ENCODE measurements around the gene TM4SF20.

TM4SF20 gene

GRCh38 chr2:227324642-227324994 is 54.5 kb downstream of the TM4SF20 start:
- ChIA-PET CTCF (no interaction called here), POLR2A (no interaction called here)
- H3K4me3 ChIP-seq (ENCODE audit: low read depth, low read length), result peak overlapping the region; percentile 65
- no peak for TF ChIP-seq CTCF (IDR thresholded peaks at IDR 0.05; ENCODE audit: insufficient read depth, low read length, missing control alignments)
- no peak for DNase-seq (ENCODE audit: low read depth, low spot score)

DNA sequence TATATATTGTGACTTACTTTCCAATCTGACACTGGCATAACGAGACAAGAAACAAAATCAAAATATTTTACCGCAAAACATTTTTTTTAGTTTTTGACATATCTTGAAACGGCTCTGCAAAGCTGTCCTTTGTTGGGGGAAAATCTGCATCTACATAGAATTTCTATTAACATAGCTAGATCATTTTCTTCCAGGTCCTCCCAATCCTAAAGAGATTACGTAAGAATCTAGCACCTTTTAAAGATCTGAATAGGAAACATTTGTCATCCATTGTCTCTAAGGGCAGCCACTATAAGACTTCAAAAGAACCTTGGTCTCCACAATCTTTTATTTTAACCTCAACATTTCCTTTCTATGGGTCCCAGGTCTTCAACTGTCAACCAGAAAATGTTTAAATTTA is 55.3 kb downstream of the TM4SF20 start:
- H3K4me3 ChIP-seq (ENCODE audit: low read depth, low read length), result no peak overlapping the region
- POLR2A ChIA-PET, result no interaction called here
- DNase-seq (ENCODE audit: low read depth, low spot score), result no peak
- CTCF ChIA-PET, result no interaction called here
- no peak for TF ChIP-seq CTCF (IDR thresholded peaks at IDR 0.05; ENCODE audit: insufficient read depth, low read length, missing control alignments)

DNA sequence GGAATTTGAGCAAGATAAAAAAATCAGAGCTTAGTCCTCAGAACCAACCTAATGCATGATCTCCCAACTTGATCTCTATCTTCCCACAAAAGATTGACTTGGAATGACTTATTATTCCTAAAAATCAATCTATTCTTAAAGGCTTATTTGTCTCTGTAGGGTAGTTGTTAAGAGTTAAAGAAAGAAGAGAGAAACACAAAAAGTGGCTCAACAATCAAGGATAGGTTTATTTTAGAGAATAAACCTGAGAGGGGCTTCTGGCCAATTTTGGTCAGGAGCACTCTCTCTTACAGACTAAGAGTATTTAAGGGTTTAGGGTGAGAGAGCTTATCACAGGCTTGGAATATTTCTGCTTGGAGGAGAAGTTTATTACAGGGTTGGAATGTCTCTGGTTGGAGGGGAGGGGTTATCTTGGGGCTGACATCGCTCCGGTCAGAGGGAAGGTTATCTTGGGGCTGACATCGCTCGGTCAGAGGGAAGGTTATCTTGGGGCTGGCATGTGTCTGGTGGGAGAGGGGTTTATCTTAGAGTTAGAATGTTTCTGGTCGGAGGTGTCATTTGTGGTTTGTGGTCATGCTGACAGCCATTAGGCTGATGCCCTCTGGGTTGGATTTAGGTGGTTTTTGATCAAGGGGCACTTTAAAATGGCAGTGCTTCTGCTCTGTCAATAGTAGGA is 56.4 kb downstream of the TM4SF20 start:
- H3K4me3 ChIP-seq (ENCODE audit: low read depth, low read length), result no peak overlapping the region
- no peak for TF ChIP-seq CTCF (IDR thresholded peaks at IDR 0.05; ENCODE audit: insufficient read depth, low read length, missing control alignments)
- CTCF ChIA-PET, result no interaction called here
- POLR2A ChIA-PET, result no interaction called here
- no peak for DNase-seq (ENCODE audit: low read depth, low spot score)

DNA sequence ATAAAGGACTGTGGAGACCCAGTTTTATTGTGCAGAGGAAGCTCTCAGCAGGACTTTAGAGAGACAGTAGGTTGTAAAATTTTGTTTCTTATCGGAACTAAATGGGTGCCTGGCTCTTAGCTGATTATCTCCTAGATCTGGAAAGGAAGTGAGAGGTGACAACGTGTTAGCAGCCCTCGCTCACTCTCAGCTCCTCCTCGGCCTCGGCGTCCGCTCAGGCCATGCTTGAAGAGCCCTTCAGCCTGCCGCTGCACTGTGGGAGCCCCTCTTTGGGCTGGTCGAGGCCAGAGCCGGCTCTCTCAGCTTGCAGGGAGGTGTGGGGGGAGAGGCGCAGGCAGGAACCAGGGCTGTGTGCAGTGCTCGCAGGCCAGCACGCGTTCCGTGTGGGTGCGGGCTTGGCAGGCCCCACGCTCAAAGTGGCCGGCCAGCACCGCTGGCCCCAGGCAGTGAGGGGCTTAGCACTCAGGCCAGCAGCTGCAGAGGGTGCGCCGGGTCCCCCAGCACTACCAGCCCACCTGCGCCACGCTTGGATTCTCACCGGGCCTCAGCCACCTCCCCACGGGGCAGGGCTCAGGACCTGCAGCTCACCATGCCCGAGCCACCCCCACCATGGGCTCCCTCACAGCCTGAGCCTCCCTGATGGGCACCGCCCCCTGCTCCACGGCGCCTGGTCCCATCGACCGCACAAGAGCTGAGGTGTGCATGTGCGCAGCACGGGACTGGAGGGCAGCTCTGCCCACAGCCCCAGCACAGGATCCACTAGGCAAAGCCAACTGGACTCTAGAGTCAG is 58.6 kb downstream of the TM4SF20 start:
- DNase-seq (ENCODE audit: low read depth, low spot score), result no peak
- CTCF ChIA-PET, result no interaction called here
- POLR2A ChIA-PET, result no interaction called here
- H3K4me3 ChIP-seq (ENCODE audit: low read depth, low read length), result no peak overlapping the region
- no peak for TF ChIP-seq CTCF (IDR thresholded peaks at IDR 0.05; ENCODE audit: insufficient read depth, low read length, missing control alignments)

- ChIA-PET CTCF (no interaction called here), POLR2A (no interaction called here)
- TF ChIP-seq CTCF (IDR thresholded peaks at IDR 0.05; ENCODE audit: insufficient read depth, low read length, missing control alignments), result no peak
- no peak overlapping the region for H3K4me3 ChIP-seq (ENCODE audit: low read depth, low read length)
- DNase-seq (ENCODE audit: low read depth, low spot score), result no peak
Measured at GRCh38 chr2:227317834-227318233, 61.3 kb downstream of the TM4SF20 start.

GRCh38 chr2:227313310-227313709 is 65.8 kb downstream of the TM4SF20 start:
- ChIA-PET POLR2A (no interaction called here), CTCF (interaction anchor here (1.5 kb wide), 1 partner anchor 453 kb away, joined by 3 read pairs; no protein-coding TSS in a partner anchor)
- DNase-seq (ENCODE audit: low read depth, low spot score), result no peak
- no peak for TF ChIP-seq CTCF (IDR thresholded peaks at IDR 0.05; ENCODE audit: insufficient read depth, low read length, missing control alignments)
- H3K4me3 ChIP-seq (ENCODE audit: low read depth, low read length), result no peak overlapping the region
